T-cell (primary cell): ENCODE results near the gene SNED1. TPM values are rescaled to one million over a fixed set of nuclear protein-coding genes. Genes with fewer than 3 reads are reported as not detected.
"Not testable (repeated sequence)": the region's sequence is repeated elsewhere in the genome, so short reads cannot be mapped to it uniquely, and the experiment has no call there.

Source experiments
- ATAC-seq, 4 experiments: fragments of 200-7000 bp in 3 of 4; fragments of 150-1000 bp in 1 of 4; cut with Tn5 transposase; replicated peaks in 1 of 4; 1 replicate in 3 of 4; 2 replicates in 1 of 4; pipeline ENCODE4 v1.10.0; 2021; ENCODE audit warnings: moderate library complexity in 3 of 4, mild to moderate bottlenecking in 2 of 4, moderate number of reproducible peaks in 1 of 4
- CTCF ChIA-PET, 2 donors: fragments of 300-600 bp; sonication (Branson Sonifier 250); formaldehyde crosslinking; loops; one replicate each; lab custom pipeline; 2022; ENCODE audit warnings: antibody characterized with exemption in 2 of 2; lab: Charles Lee
- POLR2A ChIA-PET, 2 donors: fragments of 300-600 bp; sonication (Branson Sonifier 250); formaldehyde crosslinking; loops; one replicate each; lab custom pipeline; 2022; ENCODE audit warnings: antibody characterized with exemption in 2 of 2; lab: Charles Lee
- DNase-seq, 35 experiments: peaks; one replicate each; pipeline versions ENCODE4 v3.0.0 to v3.0.0-alpha.2; 2013 to 2023
- H3K27ac ChIP-seq: one replicate; pipeline ENCODE4 v1.5.1; 2013; ENCODE audit warnings: low read length
- H3K27me3 ChIP-seq, 2 experiments: replicated peaks in 1 of 2; 1 replicate in 1 of 2; 2 replicates in 1 of 2; pipeline versions ENCODE4 v1.6.1 to v1.7.0; 2013; ENCODE audit warnings: low read length in 1 of 2, mixed read lengths in 1 of 2; ENCODE audit not compliant: control insufficient read depth in 2 of 2, insufficient read depth in 2 of 2; ENCODE audit errors: extremely low read depth in 1 of 2
- H3K36me3 ChIP-seq, 2 donors: 1 replicate in 1 of 2; 2 replicates in 1 of 2; pipeline versions ENCODE4 v1.6.1 to v1.7.0; 2013; ENCODE audit warnings: low read length in 1 of 2; ENCODE audit not compliant: control insufficient read depth in 2 of 2, insufficient read depth in 1 of 2; ENCODE audit errors: extremely low read depth in 1 of 2
- H3K4me1 ChIP-seq, 2 experiments: 1 replicate in 1 of 2; 2 replicates in 1 of 2; pipeline versions ENCODE4 v1.6.1 to v1.7.0; 2013; ENCODE audit warnings: low read length in 2 of 2, mixed read lengths in 1 of 2; ENCODE audit not compliant: insufficient read depth in 2 of 2, control insufficient read depth in 1 of 2; ENCODE audit errors: extremely low read depth in 1 of 2
- H3K4me3 ChIP-seq, 2 donors: 1 replicate in 1 of 2; 2 replicates in 1 of 2; pipeline versions ENCODE4 v1.5.1 to v1.7.0; 2013; ENCODE audit warnings: mild to moderate bottlenecking in 2 of 2, low read length in 1 of 2, moderate library complexity in 1 of 2; ENCODE audit not compliant: control insufficient read depth in 1 of 2; ENCODE audit errors: extremely low read depth in 1 of 2
- H3K9me3 ChIP-seq: 2 replicates; pipeline ENCODE4 v1.7.0; 2013
- H3K27ac Mint-ChIP-seq, 2 donors: one replicate each; pipeline ENCODE4 v1.8.0; 2020 to 2021; ENCODE audit warnings: mild to moderate bottlenecking in 2 of 2, mixed read lengths in 2 of 2
- H3K27me3 Mint-ChIP-seq, 2 donors: one replicate each; pipeline ENCODE4 v1.8.0; 2021 to 2022; ENCODE audit warnings: mixed read lengths in 2 of 2
- H3K36me3 Mint-ChIP-seq: one replicate; pipeline ENCODE4 v1.8.0; 2021; ENCODE audit warnings: mixed read lengths
- H3K4me1 Mint-ChIP-seq, 3 donors: one replicate each; pipeline ENCODE4 v1.8.0; 2020 to 2022; ENCODE audit warnings: mixed read lengths in 3 of 3, mild to moderate bottlenecking in 1 of 3
- H3K4me3 Mint-ChIP-seq, 3 donors: one replicate each; pipeline ENCODE4 v1.8.0; 2020 to 2022; ENCODE audit warnings: mild to moderate bottlenecking in 3 of 3, mixed read lengths in 3 of 3, moderate library complexity in 3 of 3
- H3K9me3 Mint-ChIP-seq, 3 donors: one replicate each; pipeline ENCODE4 v1.8.0; 2020 to 2022; ENCODE audit warnings: mixed read lengths in 3 of 3
- WGBS: methylation state at CpG from one replicate; pipeline ENCODE4 v1.1.5; 2013; ENCODE audit warnings: missing lambda C conversion rate; ENCODE audit not compliant: insufficient coverage; 5-methylcytosine and 5-hydroxymethylcytosine counted together
- total RNA-seq, 35 experiments: library from RNA in 6 of 35; stranded (reverse) in 6 of 35; fragments of 120-200 nt in 1 of 35; gene quantifications; one replicate each; pipeline versions ENCODE4 v1.2.1 to v1.2.4 and lab custom pipeline; 2013 to 2026

Gene SNED1
- total RNA-seq, 5 donors from 2014 or later (not counting 1 experiment from before 2014, with no cell fraction given) = 37.7 to 82.5 (median 69.4) TPM

- 82% methylated on average over 3 of the region's 10 CpGs for WGBS
- H3K27ac ChIP-seq, ATAC-seq, POLR2A ChIA-PET, H3K9me3 Mint-ChIP-seq, H3K4me3 ChIP-seq, DNase-seq, H3K27me3 Mint-ChIP-seq, H3K4me3 Mint-ChIP-seq, H3K27me3 ChIP-seq, H3K9me3 ChIP-seq: not testable (repeated sequence)
- peaks cover 37 to 43% of the 10 kb centered on the region in 2 experiments for H3K4me1 ChIP-seq
- peak overlapping the region in 1 of 2 donors; percentile 73 for H3K27ac Mint-ChIP-seq
- peaks cover 58 to 75% (median 68%) of the 10 kb centered on the region in 3 donors for H3K4me1 Mint-ChIP-seq
- H3K36me3 Mint-ChIP-seq = peaks cover 56% of the 10 kb centered on the region
- CTCF ChIA-PET = interaction anchor here in 1 of 2 donors (0.5 kb wide), 1 partner anchor 535 kb away, joined by 3 read pairs; no protein-coding TSS in a partner anchor
- H3K36me3 ChIP-seq = peaks cover 13 to 92% of the 10 kb centered on the region in 2 donors
Observed at GRCh38 chr2:241093133-241093781, 94.8 kb downstream of the SNED1 start.

GRCh38 chr2:241094172-241094571 is 95.8 kb downstream of the SNED1 start:
- no peaks in the 10 kb centered on the region for H3K27me3 Mint-ChIP-seq
- DNase-seq (peak in 1 of 35 experiments; percentile 13), ATAC-seq (no peak)
- Histone ChIP-seq H3K4me3 (no peak overlapping the region), H3K27me3 (no peaks in the 10 kb centered on the region), H3K27ac (no peak overlapping the region), H3K4me1 (peaks cover 37 to 41% of the 10 kb centered on the region in 2 experiments), H3K9me3 (no peaks in the 10 kb centered on the region), H3K36me3 (peaks cover 5 to 92% of the 10 kb centered on the region in 2 donors)
- H3K4me3 Mint-ChIP-seq = no peak overlapping the region
- POLR2A ChIA-PET = interaction anchor here in 1 of 2 donors (0.7 kb wide), 1 partner anchor 49 kb away, joined by 3 read pairs; no protein-coding TSS in a partner anchor
- peaks cover 65 to 81% (median 71%) of the 10 kb centered on the region in 3 donors for H3K4me1 Mint-ChIP-seq
- peak overlapping the region; percentile 36 to 84 for H3K27ac Mint-ChIP-seq
- H3K36me3 Mint-ChIP-seq = peaks cover 54% of the 10 kb centered on the region
- no peaks in the 10 kb centered on the region for H3K9me3 Mint-ChIP-seq
- CTCF ChIA-PET = interaction anchor here in 1 of 2 donors (0.5 kb wide), 1 partner anchor 304 kb away, joined by 4 read pairs; no protein-coding TSS in a partner anchor
- 100% methylated on average over 1 of the region's 7 CpGs for WGBS

GRCh38 chr2:241094924-241095420 is 96.6 kb downstream of the SNED1 start:
- H3K4me3 Mint-ChIP-seq = peak overlapping the region in 2 of 3 donors; percentile 68 to 81
- peak overlapping the region; percentile 84 to 91 for H3K27ac Mint-ChIP-seq
- H3K4me3 ChIP-seq = no peak overlapping the region
- ATAC-seq = no peak
- H3K4me1 ChIP-seq = peaks cover 33 to 47% of the 10 kb centered on the region in 2 experiments
- 97% methylated on average over 5 of the region's 6 CpGs for WGBS
- no peaks in the 10 kb centered on the region for H3K27me3 ChIP-seq
- CTCF ChIA-PET = interaction anchor here in 1 of 2 donors (0.9 to 1.5 kb wide), 5 partner anchors 17 to 55 kb away, joined by 3 to 5 read pairs (median 4); partner anchors contain the start of genes PASK and PPP1R7
- H3K27me3 Mint-ChIP-seq = no peaks in the 10 kb centered on the region
- H3K36me3 Mint-ChIP-seq = peaks cover 57% of the 10 kb centered on the region
- H3K9me3 ChIP-seq = no peaks in the 10 kb centered on the region
- H3K9me3 Mint-ChIP-seq = no peaks in the 10 kb centered on the region
- POLR2A ChIA-PET = interaction anchor here (0.5 to 1.0 kb wide), 5 partner anchors 10 to 183 kb away, joined by 3 to 7 read pairs (median 3); partner anchors contain the start of gene PASK (in 2 of the 2)
- H3K4me1 Mint-ChIP-seq = peaks cover 69 to 84% (median 76%) of the 10 kb centered on the region in 3 donors
- DNase-seq = no peak
- H3K27ac ChIP-seq = peak overlapping the region; percentile 21
- H3K36me3 ChIP-seq = peaks cover 2 to 91% of the 10 kb centered on the region in 2 donors

GRCh38 chr2:241095594-241096290 is 97.3 kb downstream of the SNED1 start:
- peaks cover 75 to 89% (median 82%) of the 10 kb centered on the region in 3 donors for H3K4me1 Mint-ChIP-seq
- no peaks in the 10 kb centered on the region for H3K9me3 Mint-ChIP-seq
- POLR2A ChIA-PET = interaction anchor here (0.5 to 1.0 kb wide), 8 partner anchors 9 to 527 kb away, joined by 3 to 7 read pairs (median 3); partner anchors contain the start of gene PASK (in 2 of the 2)
- Histone ChIP-seq H3K27me3 (no peaks in the 10 kb centered on the region), H3K4me3 (no peak overlapping the region), H3K4me1 (peaks cover 36 to 54% of the 10 kb centered on the region in 2 experiments), H3K36me3 (peaks cover 2 to 88% of the 10 kb centered on the region in 2 donors), H3K27ac (peak overlapping the region; percentile 48), H3K9me3 (no peaks in the 10 kb centered on the region)
- peak in 32 of 35 experiments; percentile 31 to 82 (median 56) for DNase-seq
- 79% methylated on average over 10 of the region's 14 CpGs for WGBS
- H3K27ac Mint-ChIP-seq = peak overlapping the region; percentile 84 to 91
- no peaks in the 10 kb centered on the region for H3K27me3 Mint-ChIP-seq
- peak overlapping the region; percentile 28 to 81 (median 68) for H3K4me3 Mint-ChIP-seq
- CTCF ChIA-PET = interaction anchor here in 1 of 2 donors (0.9 to 1.5 kb wide), 6 partner anchors 15 to 55 kb away, joined by 3 to 5 read pairs (median 4); partner anchors contain the start of genes PASK and PPP1R7
- H3K36me3 Mint-ChIP-seq = peaks cover 57% of the 10 kb centered on the region
- peak; percentile 84 to 98 (median 94) for ATAC-seq

GRCh38 chr2:241096979-241097378 is 98.6 kb downstream of the SNED1 start:
- Histone ChIP-seq H3K27ac (peak overlapping the region; percentile 15), H3K27me3 (no peaks in the 10 kb centered on the region), H3K36me3 (peaks cover 2 to 77% of the 10 kb centered on the region in 2 donors), H3K9me3 (no peaks in the 10 kb centered on the region), H3K4me3 (no peak overlapping the region), H3K4me1 (peaks cover 40 to 57% of the 10 kb centered on the region in 2 experiments)
- DNase-seq (no peak), ATAC-seq (no peak)
- peaks cover 50% of the 10 kb centered on the region for H3K36me3 Mint-ChIP-seq
- peak overlapping the region; percentile 1 to 81 (median 60) for H3K4me3 Mint-ChIP-seq
- 61% methylated on average over 8 of the region's 8 CpGs for WGBS
- peaks cover 81 to 82% (median 82%) of the 10 kb centered on the region in 3 donors for H3K4me1 Mint-ChIP-seq
- ChIA-PET POLR2A (no interaction called here), CTCF (no interaction called here)
- no peaks in the 10 kb centered on the region for H3K9me3 Mint-ChIP-seq
- H3K27me3 Mint-ChIP-seq = no peaks in the 10 kb centered on the region
- peak overlapping the region; percentile 84 to 91 for H3K27ac Mint-ChIP-seq
